AG09319 (cell line): ENCODE data around the gene PDZRN3.
"Not testable (repeated sequence)": the region's sequence is repeated elsewhere in the genome, so short reads cannot be mapped to it uniquely, and the experiment has no call there.

Experiments
- DNase-seq: peaks from one replicate; pipeline ENCODE4 v3.0.0-alpha.2; 2010; ENCODE audit warnings: low read depth; ENCODE audit errors: extremely low read depth
- TF ChIP-seq, protein P1 (sequence below): IDR thresholded peaks from 2 replicates; pipeline ENCODE4 v1.5.1; 2011; ENCODE audit warnings: low read depth, mild to moderate bottlenecking, inconsistent platforms, low read length, moderate library complexity

The PDZRN3 gene

DNA sequence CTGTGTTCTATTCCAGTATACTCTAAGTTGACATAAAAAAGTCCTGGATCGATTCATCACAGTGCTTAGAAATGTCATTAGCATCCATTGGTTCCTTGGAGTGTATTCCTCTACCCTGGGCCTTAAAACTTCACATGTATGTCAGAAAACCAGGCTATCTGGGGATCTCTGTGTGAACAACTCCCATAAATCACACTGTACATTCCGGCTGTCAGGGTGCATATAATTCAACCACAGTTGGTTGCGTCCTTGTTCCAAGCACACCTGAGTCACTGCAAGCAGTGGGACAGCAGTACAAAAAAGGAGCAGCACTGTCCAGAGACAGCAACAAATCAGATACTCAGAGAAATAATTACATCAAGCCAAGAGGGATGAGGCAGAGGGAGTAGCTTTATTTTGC is 52.4 kb downstream of the PDZRN3 start:
- no peak for DNase-seq
- TF ChIP-seq, protein P1, sequence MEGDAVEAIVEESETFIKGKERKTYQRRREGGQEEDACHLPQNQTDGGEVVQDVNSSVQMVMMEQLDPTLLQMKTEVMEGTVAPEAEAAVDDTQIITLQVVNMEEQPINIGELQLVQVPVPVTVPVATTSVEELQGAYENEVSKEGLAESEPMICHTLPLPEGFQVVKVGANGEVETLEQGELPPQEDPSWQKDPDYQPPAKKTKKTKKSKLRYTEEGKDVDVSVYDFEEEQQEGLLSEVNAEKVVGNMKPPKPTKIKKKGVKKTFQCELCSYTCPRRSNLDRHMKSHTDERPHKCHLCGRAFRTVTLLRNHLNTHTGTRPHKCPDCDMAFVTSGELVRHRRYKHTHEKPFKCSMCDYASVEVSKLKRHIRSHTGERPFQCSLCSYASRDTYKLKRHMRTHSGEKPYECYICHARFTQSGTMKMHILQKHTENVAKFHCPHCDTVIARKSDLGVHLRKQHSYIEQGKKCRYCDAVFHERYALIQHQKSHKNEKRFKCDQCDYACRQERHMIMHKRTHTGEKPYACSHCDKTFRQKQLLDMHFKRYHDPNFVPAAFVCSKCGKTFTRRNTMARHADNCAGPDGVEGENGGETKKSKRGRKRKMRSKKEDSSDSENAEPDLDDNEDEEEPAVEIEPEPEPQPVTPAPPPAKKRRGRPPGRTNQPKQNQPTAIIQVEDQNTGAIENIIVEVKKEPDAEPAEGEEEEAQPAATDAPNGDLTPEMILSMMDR, result no peak

DNA sequence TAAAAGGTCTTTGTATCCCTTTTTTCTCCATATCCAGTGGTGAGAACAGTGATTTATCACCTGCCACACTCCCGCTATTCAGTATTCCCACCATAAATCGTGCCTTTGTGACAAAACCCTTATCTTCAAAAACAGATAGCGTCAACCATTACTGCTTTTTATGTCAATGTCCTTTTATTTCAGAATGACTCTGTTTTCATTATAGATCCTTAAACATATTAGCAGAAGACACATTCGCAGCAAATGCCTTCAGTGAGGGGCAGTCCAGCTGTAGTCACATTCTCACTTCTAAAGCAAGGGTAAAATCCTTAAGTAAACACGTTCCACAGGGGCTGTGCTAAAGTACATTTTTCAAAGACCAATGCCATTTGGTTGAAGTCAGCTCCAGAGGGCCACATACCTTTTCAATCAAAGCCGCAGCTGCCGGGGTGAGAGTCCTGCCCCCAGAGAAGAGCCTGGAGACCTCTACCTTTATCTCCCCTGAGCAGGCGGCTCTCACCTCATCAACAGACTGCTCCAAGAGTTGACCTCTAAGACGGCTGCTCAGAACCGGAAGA is 53.4 kb downstream of the PDZRN3 start:
- no peak for DNase-seq
- TF ChIP-seq, protein P1, result no peak

DNA sequence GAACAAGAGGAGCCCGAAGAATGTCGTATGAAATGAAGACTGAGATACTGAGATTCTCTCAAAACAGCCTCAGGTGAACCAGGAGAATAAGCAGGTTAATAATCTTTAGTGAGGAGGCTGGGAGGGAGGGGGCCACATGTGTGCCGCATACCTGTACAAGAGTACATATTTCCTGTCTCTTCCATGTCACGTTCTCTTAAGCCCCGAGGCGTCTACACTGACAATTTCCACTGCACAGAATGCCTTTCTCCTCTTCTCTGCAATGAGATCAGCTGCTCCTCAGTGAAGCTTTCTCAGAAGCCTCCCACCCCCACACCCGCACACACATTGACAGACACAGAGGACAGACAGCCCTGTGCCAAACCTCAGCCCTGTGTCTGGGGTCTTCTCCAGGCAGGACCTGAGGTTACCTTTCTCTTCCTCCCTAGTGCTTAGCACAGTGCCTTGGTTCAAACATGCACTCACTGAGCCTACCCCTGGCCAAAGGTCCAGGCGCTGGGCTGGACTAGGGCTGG is 55.4 kb downstream of the PDZRN3 start:
- TF ChIP-seq, protein P1, result no peak
- DNase-seq, result no peak

DNA sequence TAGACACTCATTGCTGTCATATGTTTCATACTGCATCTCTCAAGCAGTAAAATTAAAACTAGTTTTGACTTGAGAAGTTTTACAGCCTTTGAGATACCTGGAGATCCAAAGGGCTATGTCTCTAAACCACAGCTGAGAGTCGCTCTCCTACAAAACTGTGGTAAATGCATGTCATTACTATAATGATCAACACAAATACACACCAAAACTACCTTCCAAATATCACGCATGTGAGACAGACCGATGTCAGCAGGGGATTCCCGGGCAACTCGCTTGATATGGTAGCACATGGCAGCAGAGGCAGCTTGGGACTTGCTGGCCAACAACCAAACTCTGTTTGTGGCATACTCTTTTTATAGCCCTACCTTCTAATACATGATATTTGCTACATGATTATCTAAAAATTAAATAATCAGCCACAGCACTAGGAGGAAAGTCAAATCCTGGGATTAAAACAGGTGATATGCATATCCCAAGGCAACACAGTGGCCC is 56.3 kb downstream of the PDZRN3 start:
- DNase-seq, result no peak
- TF ChIP-seq, protein P1, result no peak

DNA sequence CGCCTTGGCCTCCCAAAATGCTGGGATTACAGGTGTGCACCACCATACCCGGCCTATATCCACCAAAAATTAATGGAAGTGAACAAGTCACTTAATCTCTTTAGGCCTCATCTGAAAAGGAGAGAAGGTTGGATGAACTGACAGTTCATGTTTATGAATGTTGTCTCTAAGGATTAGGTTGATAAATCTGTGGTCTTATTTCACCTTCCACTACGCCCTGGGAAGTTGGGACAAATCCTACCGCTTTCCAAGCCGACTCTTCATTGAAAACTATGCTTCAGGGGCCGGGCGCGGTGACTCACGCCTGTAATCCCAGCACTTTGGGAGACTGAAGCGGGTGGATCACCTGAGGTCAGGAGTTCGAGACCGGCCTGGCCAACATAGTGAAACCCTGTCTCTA is 59.4 kb downstream of the PDZRN3 start:
- DNase-seq, result not testable (repeated sequence)

DNA sequence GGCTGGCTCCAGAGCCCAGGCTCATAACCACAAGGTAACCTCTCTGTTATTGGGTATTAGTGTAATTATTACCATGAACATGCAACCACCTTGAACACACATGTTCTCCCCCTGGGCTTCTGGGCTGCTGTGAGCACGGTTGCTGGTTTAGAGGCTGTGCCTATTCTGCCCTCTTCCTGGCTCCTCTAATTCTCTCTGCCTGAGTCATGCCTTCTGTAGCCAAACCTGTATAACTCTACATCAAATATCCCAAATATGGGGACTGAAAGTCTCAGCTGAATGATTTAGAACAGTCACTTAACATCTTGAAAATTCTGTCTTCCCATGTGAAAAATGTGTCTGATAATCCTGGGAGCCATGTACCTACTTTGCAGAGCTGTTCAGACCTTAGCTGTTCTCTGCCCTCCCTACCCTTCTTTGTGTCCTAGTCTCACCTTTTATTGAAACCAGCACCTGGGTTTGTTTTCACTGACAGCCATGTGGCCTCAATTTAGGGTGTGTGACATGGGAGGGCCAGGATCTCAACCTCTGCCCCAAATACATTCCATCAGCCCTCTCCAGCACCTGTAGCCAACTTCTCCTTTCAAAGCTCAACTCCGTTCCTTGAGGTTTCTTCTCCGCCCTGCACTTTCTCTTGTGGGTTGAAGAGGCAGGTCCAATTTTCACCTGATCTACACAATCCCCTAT is 60.7 kb downstream of the PDZRN3 start:
- no peak for DNase-seq

DNA sequence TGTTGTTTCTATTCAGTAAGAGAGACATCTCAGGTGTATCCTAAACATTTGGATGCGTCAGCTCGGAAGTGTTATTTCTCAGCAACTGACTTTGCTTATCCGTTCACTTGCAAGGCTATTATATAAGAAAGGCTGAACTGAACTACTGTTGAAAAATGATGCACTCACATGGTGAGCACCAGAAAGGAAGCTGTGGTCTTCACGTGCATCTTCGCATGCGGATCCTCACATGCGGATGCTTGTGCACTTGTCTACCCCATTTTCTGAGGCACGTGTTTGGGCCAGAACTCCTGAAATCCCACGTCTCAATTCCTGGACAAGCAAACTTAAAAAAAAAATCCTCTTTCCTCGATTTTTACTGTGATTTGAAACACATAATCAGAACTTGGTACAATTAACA is 63.2 kb downstream of the PDZRN3 start:
- no peak for DNase-seq
- TF ChIP-seq, protein P1, result no peak

More for the DNA sequence above, 60.7 kb downstream of the PDZRN3 start:
- TF ChIP-seq, protein P1, result no peak
